Left lung (tissue), 10 donors: ENCODE results near the gene TRAPPC14. TPM values are rescaled to one million over a fixed set of nuclear protein-coding genes. Genes with fewer than 3 reads are reported as not detected.

Experiments used
- ATAC-seq: fragments of 200-7000 bp; cut with Tn5 transposase; one replicate; pipeline ENCODE4 v1.9.1; 2020; ENCODE audit warnings: moderate library complexity
- DNase-seq, 4 donors: peaks; one replicate each; pipeline ENCODE4 v3.0.0-alpha.2; 2013 to 2020
- H3K27ac ChIP-seq, 2 donors: fragments of 200-600 bp; sonication (generic) in 1 of 2; one replicate each; pipeline versions ENCODE4 v1.5.0 to v1.8.0; 2020 to 2021
- H3K27me3 ChIP-seq, 2 donors: fragments of 200-600 bp; sonication (generic) in 1 of 2; one replicate each; pipeline versions ENCODE4 v1.5.0 to v1.8.0; 2020 to 2021
- H3K36me3 ChIP-seq, 2 donors: fragments of 200-600 bp; sonication (generic) in 1 of 2; one replicate each; pipeline versions ENCODE4 v1.5.0 to v1.8.0; 2020 to 2021
- H3K4me1 ChIP-seq, 2 donors: fragments of 200-600 bp; one replicate each; pipeline ENCODE4 v1.8.0; 2021
- H3K4me3 ChIP-seq, 2 donors: fragments of 200-600 bp; sonication (generic) in 1 of 2; one replicate each; pipeline versions ENCODE4 v1.5.0 to v1.8.0; 2020 to 2021; ENCODE audit warnings: mild to moderate bottlenecking in 1 of 2
- H3K9me3 ChIP-seq, 2 donors: fragments of 200-600 bp; sonication (generic) in 1 of 2; one replicate each; pipeline versions ENCODE4 v1.5.0 to v1.8.0; 2020 to 2021
- CTCF ChIP-seq, 2 donors: fragments of 200-600 bp; sonication (generic) in 1 of 2; IDR thresholded peaks; one replicate each; pipeline versions ENCODE4 v1.5.0 to v1.8.0; 2021; ENCODE audit warnings: antibody characterized with exemption in 2 of 2
- intact Hi-C, 2 donors: fragments of 100-400 bp; cut with DNase I; formaldehyde crosslinking; loops; one replicate each; pipeline versions ENCODE4 v1.11.2 to v1.14.2; 2022
- polyA plus RNA-seq, 6 donors: library from polyadenylated mRNA; unstranded; fragments of 120-200 nt; gene quantifications; one replicate each; pipeline ENCODE4 v1.2.1, GENCODE V29; 2013; ENCODE audit not compliant: insufficient read length in 6 of 6
- total RNA-seq, 2 donors: library from RNA; stranded (reverse); fragmentation: NEBNext Ultra II Directional; extraction: Animal tissue kit (Norgen Biotek cat#: 25700); gene quantifications; one replicate each; pipeline ENCODE4 v1.2.1, GENCODE V29; 2021
- donor health status: DM: no; HTN: yes; CAD: no.
- donor health status: DM: no; HTN: no; CAD: no.

TRAPPC14 gene
- total and polyA plus RNA-seq, 8 donors: 16.0 to 30.1 (median 19.5) TPM

GRCh38 chr7:100155553-100156317 lies 2.8 kb downstream of the TRAPPC14 start:
- no peaks in the 10 kb centered on the region for H3K27me3 ChIP-seq
- H3K4me1 ChIP-seq: peaks cover 13 to 79% of the 10 kb centered on the region in 2 donors
- ATAC-seq (no peak), DNase-seq (no peak)
- no peak for TF ChIP-seq CTCF (IDR thresholded peaks at IDR 0.05)
- intact Hi-C loops: no loop called here
- H3K36me3 ChIP-seq: peaks cover 0 to 46% of the 10 kb centered on the region in 2 donors
- H3K4me3 ChIP-seq: no peak overlapping the region
- no peak overlapping the region for H3K27ac ChIP-seq
- no peaks in the 10 kb centered on the region for H3K9me3 ChIP-seq

DNA sequence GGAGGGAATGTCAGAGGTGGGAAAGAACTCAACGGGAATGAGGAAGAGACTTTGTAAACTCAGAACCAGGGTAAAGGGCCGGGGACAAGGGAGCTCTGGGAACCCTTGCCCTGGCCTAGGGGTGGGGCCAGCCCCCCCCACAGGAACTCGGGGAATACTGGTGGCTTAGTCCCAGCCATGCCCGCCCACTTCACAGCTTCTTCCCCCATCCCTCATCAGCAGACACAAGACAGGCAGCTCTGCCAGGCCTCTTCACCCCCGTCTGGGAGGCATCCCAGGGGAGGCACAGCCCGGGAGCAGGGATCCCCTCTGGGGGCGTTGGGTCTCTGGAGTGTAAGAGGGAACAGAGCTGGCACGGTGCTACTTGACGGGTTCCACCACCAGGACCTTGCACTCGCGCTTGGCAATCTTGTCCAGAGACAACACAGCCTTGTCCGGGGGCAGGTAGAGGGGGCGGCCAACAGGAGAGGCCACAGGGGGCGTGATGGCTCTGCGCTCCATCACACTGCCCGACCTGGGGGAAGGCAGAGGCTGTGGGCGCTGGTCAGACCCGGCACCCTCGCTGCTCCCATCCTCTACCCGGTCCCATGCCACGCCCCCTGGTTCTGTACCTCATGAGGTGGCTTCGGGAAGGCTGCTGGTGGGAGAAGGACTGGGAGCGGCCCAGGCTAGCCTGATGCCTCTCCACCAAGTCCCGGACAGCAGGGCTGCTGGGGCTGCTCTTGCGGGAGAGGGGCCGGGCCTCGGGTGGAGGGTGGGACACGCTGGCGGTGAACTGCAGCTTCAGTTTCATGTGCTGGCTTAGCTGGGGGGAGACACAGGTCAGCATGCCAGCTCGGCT lies 3.7 kb downstream of the TRAPPC14 start:
- no peak for ATAC-seq
- TF ChIP-seq CTCF (IDR thresholded peaks at IDR 0.05): no peak

GRCh38 chr7:100153708-100154535 lies 4.6 kb downstream of the TRAPPC14 start:
- no peaks in the 10 kb centered on the region for H3K9me3 ChIP-seq
- H3K27ac ChIP-seq: peak overlapping the region in 1 of 2 donors; percentile 28
- H3K4me1 ChIP-seq: peaks cover 14 to 89% of the 10 kb centered on the region in 2 donors

More for the DNA sequence above, 3.7 kb downstream of the TRAPPC14 start:
- H3K36me3 ChIP-seq: peaks cover 0 to 46% of the 10 kb centered on the region in 2 donors
- no peak for DNase-seq
- no peak overlapping the region for H3K4me3 ChIP-seq
- no peak overlapping the region for H3K27ac ChIP-seq
- peaks cover 15 to 86% of the 10 kb centered on the region in 2 donors for H3K4me1 ChIP-seq
- intact Hi-C loops: no loop called here
- H3K9me3 ChIP-seq: no peaks in the 10 kb centered on the region
- H3K27me3 ChIP-seq: no peaks in the 10 kb centered on the region

GRCh38 chr7:100152937-100153666 lies 5.4 kb downstream of the TRAPPC14 start:
- intact Hi-C loops: no loop called here
- no peak for DNase-seq
- H3K9me3 ChIP-seq: no peaks in the 10 kb centered on the region
- H3K27ac ChIP-seq: peak overlapping the region in 1 of 2 donors; percentile 76
- no peak for ATAC-seq
- no peak overlapping the region for H3K4me3 ChIP-seq
- no peak for TF ChIP-seq CTCF (IDR thresholded peaks at IDR 0.05)
- H3K36me3 ChIP-seq: peaks cover 0 to 46% of the 10 kb centered on the region in 2 donors
- H3K4me1 ChIP-seq: peaks cover 13 to 90% of the 10 kb centered on the region in 2 donors
- no peaks in the 10 kb centered on the region for H3K27me3 ChIP-seq

More at GRCh38 chr7:100153708-100154535, 4.6 kb downstream of the TRAPPC14 start:
- no peak for TF ChIP-seq CTCF (IDR thresholded peaks at IDR 0.05)
- peaks cover 0 to 46% of the 10 kb centered on the region in 2 donors for H3K36me3 ChIP-seq
- intact Hi-C loops: no loop called here
- DNase-seq: no peak
- no peak for ATAC-seq
- no peaks in the 10 kb centered on the region for H3K27me3 ChIP-seq
- H3K4me3 ChIP-seq: no peak overlapping the region
